Stimulated activated CD4-positive, alpha-beta T cell treated with anti-CD3 and anti-CD28 coated beads, Interleukin-2, amount 100 ng/mL, for 4 hours (primary cell): ENCODE data around the gene ETFB.
A peak's percentile ranks its signal among the peaks of the same experiment; 100 is the strongest.
"Not testable (repeated sequence)": the region's sequence is repeated elsewhere in the genome, so short reads cannot be mapped to it uniquely, and the experiment has no call there.

Experiments used
- DNase-seq: peaks from one replicate; pipeline ENCODE4 v3.0.0-alpha.2; 2020; ENCODE audit warnings: low read depth

Gene ETFB

DNA sequence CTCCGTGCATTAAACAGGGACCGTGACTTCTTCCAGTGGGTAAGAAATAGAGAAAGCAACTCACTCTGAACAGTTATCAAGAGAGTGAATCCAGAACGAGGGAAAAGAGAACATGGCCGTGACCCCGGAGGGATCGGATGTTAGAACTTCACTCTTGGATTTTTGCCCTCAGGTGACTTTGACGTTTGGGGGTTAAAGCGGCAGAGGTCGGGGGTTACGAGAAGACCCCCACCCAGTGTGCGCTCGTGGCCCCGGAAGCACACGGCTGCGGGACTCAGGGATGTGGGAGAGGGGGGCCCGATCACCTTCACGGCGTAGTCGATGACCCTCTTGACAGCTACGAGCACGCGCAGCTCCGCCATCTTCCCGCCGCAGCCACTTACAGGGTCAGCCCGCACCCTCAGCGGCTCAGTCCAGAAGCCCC is at the start of gene ETFB:
Gene ETFB (minus strand): TSS at position 424 of the 424 bp plus-strand sequence. CDS start 62 bp downstream, at position 362.
- no peak for DNase-seq

- DNase-seq, result no peak
Observed at GRCh38 chr19:51415187-51415586, 49.0 kb upstream of the ETFB start.

GRCh38 chr19:51410950-51411748 is 45.0 kb upstream of the ETFB start:
- no peak for DNase-seq

- DNase-seq, result no peak
Observed at GRCh38 chr19:51407511-51408131, 41.4 kb upstream of the ETFB start.

GRCh38 chr19:51402117-51402516 is 35.9 kb upstream of the ETFB start:
- DNase-seq, result no peak

- not testable (repeated sequence) for DNase-seq
Observed at GRCh38 chr19:51399936-51400335, 33.7 kb upstream of the ETFB start.

GRCh38 chr19:51399231-51399630 is 33.0 kb upstream of the ETFB start:
- DNase-seq, result no peak

GRCh38 chr19:51398096-51398704 is 32.0 kb upstream of the ETFB start:
- DNase-seq, result no peak

DNA sequence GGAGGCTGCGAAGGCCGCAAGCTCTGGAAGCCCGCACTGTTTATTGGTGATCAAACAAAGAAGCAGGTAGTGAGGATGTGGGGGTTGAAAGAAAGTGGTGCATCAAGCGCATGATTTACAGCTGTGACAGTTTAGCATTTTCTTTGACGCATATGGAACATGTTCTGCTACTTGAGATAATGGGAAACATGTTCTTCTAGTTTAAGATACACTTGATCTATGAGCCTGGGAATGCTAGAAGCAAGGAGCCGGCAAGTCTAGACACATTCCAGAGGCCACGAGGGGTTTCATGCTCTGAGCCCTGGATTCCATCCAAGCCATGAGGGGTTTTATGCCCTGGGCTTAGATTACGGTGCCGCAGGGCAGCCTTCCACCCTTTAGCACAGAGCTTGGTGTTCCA is 31.3 kb upstream of the ETFB start:
- DNase-seq, result not testable (repeated sequence)

- DNase-seq, result no peak
Observed at GRCh38 chr19:51396175-51396574, 30.0 kb upstream of the ETFB start.

DNA sequence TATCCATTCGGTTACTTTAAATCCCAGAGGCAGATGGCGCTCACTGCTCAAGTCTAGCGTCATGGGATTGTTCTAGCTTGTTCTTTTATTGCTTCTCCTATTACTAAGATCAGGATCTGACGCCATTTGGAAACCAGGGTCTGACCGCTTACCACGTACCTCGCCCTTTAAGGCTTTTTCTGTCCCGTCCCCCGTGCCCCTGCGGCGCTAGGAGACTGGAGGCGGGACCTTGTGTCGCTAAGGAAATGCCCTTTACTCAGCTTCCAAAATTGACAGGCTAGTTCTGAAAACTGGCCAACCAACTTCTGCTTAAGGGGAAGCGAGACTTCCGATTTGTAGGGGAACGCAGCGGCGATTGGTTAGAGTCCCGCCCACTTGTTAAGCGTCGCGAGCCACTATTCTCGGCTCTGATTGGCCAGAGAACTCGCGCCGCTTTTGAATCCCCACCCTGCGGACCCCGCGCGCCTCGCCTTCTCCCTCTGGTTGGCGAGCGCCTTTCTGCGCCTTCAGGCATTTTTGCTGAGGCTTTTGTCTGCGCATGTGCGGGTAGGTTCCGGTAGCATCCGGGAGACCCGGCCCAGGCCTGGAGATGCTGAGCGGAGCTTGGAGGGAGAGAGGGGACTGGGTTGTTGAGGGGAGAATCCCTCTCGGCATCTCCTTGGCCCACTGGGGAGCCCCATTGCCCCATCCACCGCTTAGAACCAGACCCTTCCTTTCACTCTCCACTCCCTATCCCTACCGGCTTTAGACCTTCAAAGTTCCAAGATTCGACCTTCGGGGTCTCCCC is 28.1 kb upstream of the ETFB start:
- peak; percentile 83 for DNase-seq

GRCh38 chr19:51392701-51393100 is 26.5 kb upstream of the ETFB start:
- DNase-seq, result no peak

- DNase-seq, result no peak
Observed at GRCh38 chr19:51391073-51391611, 25.0 kb upstream of the ETFB start.

DNA sequence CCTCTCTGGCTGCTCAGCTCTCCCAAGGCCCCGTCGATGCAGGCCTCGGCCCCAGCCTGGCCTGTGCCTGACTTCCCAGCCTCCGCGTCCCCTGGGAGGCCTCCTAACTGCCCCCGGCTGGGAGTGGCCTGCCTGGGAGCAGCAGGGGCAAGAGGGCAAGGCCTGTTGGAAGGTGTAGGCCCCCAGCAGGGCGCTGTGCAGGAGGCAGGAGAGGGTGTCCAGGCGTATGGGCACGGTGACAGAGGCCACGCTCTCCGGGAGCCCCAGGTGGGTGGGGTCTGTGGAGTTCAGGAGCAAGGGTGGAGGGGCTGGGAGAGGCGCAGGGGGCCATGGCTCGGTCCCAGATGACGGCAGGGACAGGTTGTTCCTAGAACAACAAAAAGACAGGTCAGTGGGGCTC is 23.0 kb upstream of the ETFB start:
- no peak for DNase-seq

DNA sequence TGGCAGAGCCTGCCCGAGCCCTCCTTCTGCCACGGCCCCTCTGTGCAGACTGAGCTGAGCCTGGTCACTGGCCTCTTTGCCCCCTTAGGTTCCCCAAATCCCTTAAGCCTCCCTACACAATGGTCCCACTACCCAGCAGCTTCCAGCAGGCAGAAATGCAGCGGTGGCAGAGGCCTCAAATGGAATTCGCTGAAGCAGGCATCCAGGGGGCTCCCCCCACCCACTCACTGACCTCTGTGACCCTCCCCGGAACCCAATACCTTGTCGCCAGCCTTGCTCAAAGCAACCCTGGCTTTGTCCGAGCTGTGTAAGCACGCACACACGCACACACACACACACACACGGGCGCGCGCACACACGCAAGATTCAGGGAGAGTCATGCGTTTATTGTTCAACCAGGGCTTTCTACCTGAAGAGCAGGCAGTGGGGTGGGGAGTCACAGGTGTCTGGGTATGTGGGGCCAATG is 21.8 kb upstream of the ETFB start, which contains the start of gene LIM2:
Gene LIM2 (minus strand): TSS at position 51 of the 466 bp plus-strand sequence. CDS start 531 bp downstream, outside the sequence.
- no peak for DNase-seq

GRCh38 chr19:51386882-51387520 is 20.8 kb upstream of the ETFB start:
- DNase-seq, result no peak

- DNase-seq, result no peak
Observed at GRCh38 chr19:51382004-51382403, 15.8 kb upstream of the ETFB start.

DNA sequence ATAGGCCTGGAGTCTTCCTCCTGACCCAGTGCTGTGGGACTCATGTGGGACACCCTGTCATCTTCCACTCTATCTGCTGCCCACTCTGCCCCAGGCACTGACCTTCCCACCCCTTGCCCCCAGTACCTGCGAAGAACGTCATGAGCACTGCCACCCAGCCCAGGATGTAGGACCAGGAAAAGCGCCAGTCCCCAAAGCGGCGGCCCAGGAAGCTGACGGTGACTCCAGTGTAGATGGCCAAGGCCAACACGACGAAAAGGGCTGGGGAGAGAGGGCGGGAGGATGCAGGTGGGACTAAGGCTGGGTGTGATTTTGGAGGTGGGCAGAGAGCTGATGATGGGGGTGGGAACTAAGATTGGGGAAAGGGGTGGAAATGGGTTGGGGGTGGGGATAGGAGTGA is 14.2 kb upstream of the ETFB start:
- DNase-seq, result no peak

DNA sequence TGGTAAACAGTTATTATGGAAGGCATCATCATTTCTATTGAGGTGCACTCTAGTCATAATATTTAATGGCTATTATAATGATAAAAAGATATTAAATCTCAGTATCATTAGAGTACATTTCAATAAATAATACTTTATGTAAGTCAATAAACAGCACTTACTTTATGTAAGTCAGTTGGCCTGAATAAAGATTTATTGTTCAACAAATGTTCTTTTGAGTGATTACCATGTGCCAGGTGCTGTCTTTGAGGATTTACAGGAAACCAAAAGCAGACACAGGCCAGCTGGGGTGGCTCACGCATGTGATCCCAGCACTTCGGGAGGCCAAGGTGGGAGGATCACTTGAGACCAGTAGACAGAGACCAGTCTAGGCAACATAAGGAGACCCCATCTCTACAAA is 11.2 kb upstream of the ETFB start:
- DNase-seq, result no peak

- DNase-seq, result no peak
Observed at GRCh38 chr19:51375504-51376221, 9.5 kb upstream of the ETFB start.
